GM06990 (cell line): Measurements from ENCODE around the gene SLC66A1.

ENCODE experiments used
- DNase-seq: peaks from one replicate; pipeline ENCODE4 v3.0.0-alpha.2; 2011; ENCODE audit not compliant: insufficient read length; ENCODE audit errors: extremely low read depth
- H3K27me3 ChIP-seq: replicated peaks from 2 replicates; pipeline ENCODE4 v1.6.0; 2011; ENCODE audit warnings: low read length; ENCODE audit not compliant: control insufficient read depth, insufficient read depth
- H3K36me3 ChIP-seq: 2 replicates; pipeline ENCODE4 v1.5.1; 2011; ENCODE audit warnings: low read length; ENCODE audit not compliant: control insufficient read depth, insufficient read depth
- H3K4me3 ChIP-seq: replicated peaks from 2 replicates; pipeline ENCODE4 v1.5.1; 2011; ENCODE audit warnings: low read depth, mild to moderate bottlenecking, control low read depth, low read length
- CTCF ChIP-seq: IDR thresholded peaks from 2 replicates; pipeline ENCODE4 v1.5.1; 2011; ENCODE audit warnings: low read length, control low read depth, mild to moderate bottlenecking, inconsistent platforms; ENCODE audit not compliant: insufficient read depth, poor library complexity, severe bottlenecking

The SLC66A1 gene

DNA sequence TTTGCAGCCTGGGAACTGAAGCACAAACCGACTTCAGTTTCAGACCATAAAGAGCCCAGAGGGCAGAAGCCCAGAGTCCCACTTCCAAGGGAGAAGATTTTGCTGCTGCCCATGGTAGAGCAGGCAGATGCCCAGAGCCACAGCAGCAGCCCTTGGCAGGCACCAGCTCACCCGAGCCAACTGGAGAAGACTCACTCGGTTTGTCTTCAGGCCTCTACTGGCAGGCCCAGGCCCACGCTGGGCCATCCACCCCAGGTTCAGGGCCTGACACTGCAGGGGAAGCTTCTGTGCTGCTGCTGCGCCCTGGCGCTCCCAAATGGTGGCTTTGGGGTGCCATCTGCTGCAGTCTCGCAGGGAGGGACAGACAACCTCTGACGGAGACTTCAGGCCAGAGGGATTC lies 33.3 kb downstream of the SLC66A1 start:
- peaks cover 49% of the 10 kb centered on the region for H3K36me3 ChIP-seq
- TF ChIP-seq CTCF = no peak
- no peaks in the 10 kb centered on the region for H3K27me3 ChIP-seq
- no peak overlapping the region for H3K4me3 ChIP-seq
- DNase-seq = no peak

- no peak for TF ChIP-seq CTCF
These were observed 33.9 kb downstream of the SLC66A1 start for GRCh38 chr1:19346026-19346425.

GRCh38 chr1:19347533-19348172 lies 35.5 kb downstream of the SLC66A1 start:
- DNase-seq = no peak

More at GRCh38 chr1:19346026-19346425, 33.9 kb downstream of the SLC66A1 start:
- H3K4me3 ChIP-seq = no peak overlapping the region
- H3K36me3 ChIP-seq = peaks cover 45% of the 10 kb centered on the region
- H3K27me3 ChIP-seq = no peaks in the 10 kb centered on the region
- DNase-seq = no peak

DNA sequence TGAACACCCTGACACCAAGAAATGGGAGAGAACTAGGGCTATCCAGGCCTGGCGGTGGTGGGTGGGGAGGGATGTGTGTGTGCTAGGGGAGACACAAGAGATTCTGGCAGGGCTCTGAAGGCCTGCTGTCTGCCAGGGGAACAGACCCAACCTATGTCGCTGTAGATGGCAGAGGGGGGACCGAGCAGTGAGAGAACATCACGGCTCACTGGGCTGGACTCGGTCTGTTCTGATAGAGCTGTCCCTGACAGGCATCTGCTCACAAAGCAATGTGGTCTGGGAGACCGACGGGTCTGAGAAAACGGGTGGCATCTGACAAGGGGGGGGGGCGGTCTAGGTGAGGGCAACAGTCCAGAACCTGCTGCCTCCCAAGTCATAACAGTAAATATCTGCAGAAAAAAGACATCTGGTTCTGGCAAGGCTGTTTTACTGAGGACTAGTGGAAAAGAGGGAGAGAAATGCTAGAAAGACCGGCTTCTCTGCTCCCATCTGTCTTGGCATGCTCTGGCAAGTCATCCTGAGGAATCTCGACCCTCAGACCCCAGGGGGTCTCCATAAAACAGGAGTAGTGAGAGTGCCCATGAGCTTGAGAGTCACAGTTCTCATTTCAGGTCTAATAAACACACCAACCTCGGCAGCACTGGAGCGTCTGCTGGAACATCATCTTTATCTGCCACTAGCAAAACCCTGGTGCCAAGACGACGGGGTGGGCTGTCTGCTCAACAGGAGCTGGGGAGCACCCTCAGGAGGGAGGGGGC lies 36.5 kb downstream of the SLC66A1 start:
- no peak overlapping the region for H3K4me3 ChIP-seq
- peaks cover 45% of the 10 kb centered on the region for H3K36me3 ChIP-seq
- DNase-seq = no peak
- H3K27me3 ChIP-seq = no peaks in the 10 kb centered on the region
- TF ChIP-seq CTCF = no peak

More at GRCh38 chr1:19347533-19348172, 35.5 kb downstream of the SLC66A1 start:
- TF ChIP-seq CTCF = no peak
- no peaks in the 10 kb centered on the region for H3K27me3 ChIP-seq
- peaks cover 46% of the 10 kb centered on the region for H3K36me3 ChIP-seq
- no peak overlapping the region for H3K4me3 ChIP-seq

DNA sequence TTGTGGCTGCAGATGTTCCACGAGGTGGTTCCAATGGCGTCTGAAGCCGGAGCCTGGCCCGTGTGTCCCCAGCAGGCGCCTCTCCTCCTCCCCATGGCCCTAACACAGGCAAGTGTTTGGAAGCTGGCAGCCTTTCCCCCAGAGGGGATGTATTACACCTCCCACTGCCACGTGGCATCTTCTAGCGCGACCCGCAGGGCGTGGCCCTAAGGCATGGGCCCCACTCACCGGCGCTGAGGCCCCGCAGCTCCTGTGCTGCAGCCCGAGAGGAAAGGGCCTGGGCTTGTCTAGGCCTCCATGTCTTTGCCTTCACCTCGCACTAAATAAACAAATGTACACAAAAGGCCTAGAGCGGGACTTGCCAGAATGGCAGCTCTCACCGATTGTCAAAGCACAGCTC lies 37.9 kb downstream of the SLC66A1 start:
- Histone ChIP-seq H3K4me3 (no peak overlapping the region), H3K27me3 (no peaks in the 10 kb centered on the region), H3K36me3 (peaks cover 41% of the 10 kb centered on the region)
- TF ChIP-seq CTCF = no peak
- DNase-seq = no peak
